Neural progenitor cell (in vitro differentiated cells): ENCODE measurements around the gene EDN3. TPM values are rescaled to one million over a fixed set of nuclear protein-coding genes. Genes with fewer than 3 reads are reported as not detected.
A peak's percentile ranks its signal among the peaks of the same experiment; 100 is the strongest.

Experiments used
- DNase-seq: peaks from one replicate; pipeline ENCODE4 v3.0.0-alpha.2; 2016; ENCODE audit warnings: low spot score
- H2AFZ ChIP-seq: fragments of 200-600 bp; sonication (generic); replicated peaks from 2 replicates; pipeline ENCODE4 v1.6.1; 2016; ENCODE audit warnings: antibody characterized with exemption
- H3F3A ChIP-seq: fragments of 200-600 bp; sonication (generic); 2 replicates; pipeline ENCODE4 v1.6.1; 2016; ENCODE audit warnings: antibody characterized with exemption, low read depth
- H3K27ac ChIP-seq: fragments of 200-600 bp; sonication (generic); 2 replicates; pipeline ENCODE4 v1.5.1; 2016; ENCODE audit warnings: mild to moderate bottlenecking
- H3K27me3 ChIP-seq: fragments of 200-600 bp; sonication (generic); 2 replicates; pipeline ENCODE4 v1.6.1; 2016; ENCODE audit warnings: mild to moderate bottlenecking, moderate library complexity
- H3K36me3 ChIP-seq: fragments of 200-600 bp; sonication (generic); 2 replicates; pipeline ENCODE4 v1.5.1; 2016
- H3K4me1 ChIP-seq: fragments of 200-600 bp; sonication (generic); 2 replicates; pipeline ENCODE4 v1.6.1; 2016; ENCODE audit warnings: mixed run types
- H3K4me2 ChIP-seq: fragments of 200-600 bp; sonication (generic); 2 replicates; pipeline ENCODE4 v1.6.1; 2016
- H3K4me3 ChIP-seq: fragments of 200-600 bp; sonication (generic); 2 replicates; pipeline ENCODE4 v1.5.1; 2016
- H3K79me2 ChIP-seq: fragments of 200-600 bp; sonication (generic); 2 replicates; pipeline ENCODE4 v1.6.1; 2016; ENCODE audit warnings: low read depth
- H3K9ac ChIP-seq: fragments of 200-600 bp; sonication (generic); 2 replicates; pipeline ENCODE4 v1.6.1; 2016
- H3K9me3 ChIP-seq: fragments of 200-600 bp; sonication (generic); 2 replicates; pipeline ENCODE4 v1.5.1; 2016; ENCODE audit warnings: low read depth
- H4K20me1 ChIP-seq: fragments of 200-600 bp; sonication (generic); 2 replicates; pipeline ENCODE4 v1.6.1; 2016; ENCODE audit warnings: low read depth
- H3K27ac Mint-ChIP-seq: 3 replicates; pipeline ENCODE4 v1.8.0; 2021; ENCODE audit warnings: mixed read lengths
- H3K27me3 Mint-ChIP-seq: 2 replicates; pipeline ENCODE4 v1.8.0; 2022; ENCODE audit warnings: low read depth, mild to moderate bottlenecking, inconsistent platforms, moderate library complexity, mixed read lengths; ENCODE audit not compliant: insufficient read depth
- H3K36me3 Mint-ChIP-seq: 3 replicates; pipeline ENCODE4 v1.8.0; 2021; ENCODE audit warnings: mixed read lengths
- H3K4me1 Mint-ChIP-seq: 3 replicates; pipeline ENCODE4 v1.8.0; 2021; ENCODE audit warnings: mixed read lengths
- H3K4me3 Mint-ChIP-seq: 3 replicates; pipeline ENCODE4 v1.8.0; 2021; ENCODE audit warnings: mild to moderate bottlenecking, moderate library complexity, mixed read lengths
- H3K9me3 Mint-ChIP-seq: 3 replicates; pipeline ENCODE4 v1.8.0; 2020; ENCODE audit warnings: mixed read lengths
- EZH2 ChIP-seq: fragments of 200-600 bp; sonication (generic); IDR thresholded peaks from 2 replicates; pipeline ENCODE4 v1.6.1; 2017; ENCODE audit warnings: antibody characterized with exemption, mild to moderate bottlenecking, moderate library complexity
- EZH2phosphoT487 ChIP-seq: fragments of 200-600 bp; sonication (generic); IDR thresholded peaks from 2 replicates; pipeline ENCODE4 v1.6.1; 2017; ENCODE audit warnings: antibody characterized with exemption
- total RNA-seq: library from RNA; depleted of rRNA; stranded (reverse); fragments of >200 nt; gene quantifications from 2 replicates; pipeline ENCODE4 v1.2.3, GENCODE V29; 2015; ENCODE audit warnings: low replicate concordance
- TF ChIP-seq, protein P1 (sequence below): fragments of 200-600 bp; sonication (generic); IDR thresholded peaks from 2 replicates; pipeline ENCODE4 v1.5.1; 2017; ENCODE audit warnings: antibody characterized with exemption, mild to moderate bottlenecking

EDN3 gene, protein sequence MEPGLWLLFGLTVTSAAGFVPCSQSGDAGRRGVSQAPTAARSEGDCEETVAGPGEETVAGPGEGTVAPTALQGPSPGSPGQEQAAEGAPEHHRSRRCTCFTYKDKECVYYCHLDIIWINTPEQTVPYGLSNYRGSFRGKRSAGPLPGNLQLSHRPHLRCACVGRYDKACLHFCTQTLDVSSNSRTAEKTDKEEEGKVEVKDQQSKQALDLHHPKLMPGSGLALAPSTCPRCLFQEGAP
- 0.28 TPM in 1 of 2 replicates, not detected in the other for total RNA-seq

DNA sequence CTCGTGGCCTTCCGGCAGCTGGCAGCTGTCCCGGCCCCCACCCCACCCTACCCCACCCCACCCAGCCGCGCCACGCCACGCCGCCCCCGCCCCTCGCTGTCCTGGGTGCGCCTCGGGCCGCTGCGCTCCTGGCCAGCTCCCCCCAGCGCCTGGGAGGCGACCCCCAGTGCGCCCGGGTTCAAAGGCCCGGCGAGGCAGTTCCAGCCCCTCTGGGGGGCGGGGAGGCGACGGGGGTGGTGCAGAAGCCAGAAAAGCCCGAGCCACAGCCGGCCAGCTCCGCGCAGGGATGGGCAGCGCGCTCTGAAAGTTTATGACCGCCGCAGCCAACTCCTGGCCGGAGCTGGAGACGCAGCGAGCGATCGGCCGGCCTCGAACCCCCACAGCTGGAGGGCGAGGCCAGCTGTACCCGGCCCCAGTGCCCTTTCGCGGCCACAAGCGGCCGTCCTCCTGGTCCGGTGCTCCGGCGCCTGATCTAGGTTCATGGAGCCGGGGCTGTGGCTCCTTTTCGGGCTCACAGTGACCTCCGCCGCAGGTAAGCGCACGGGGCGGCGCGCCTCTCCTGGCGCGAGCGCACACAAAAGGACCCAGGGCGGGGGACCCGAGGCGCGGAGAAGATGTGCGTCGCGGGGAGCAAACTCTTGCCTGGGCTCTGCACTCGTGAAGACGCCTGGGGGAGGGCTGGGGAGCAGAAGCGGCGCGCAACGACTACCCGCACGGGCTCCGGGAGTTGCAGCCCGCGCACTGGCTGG lies at the start of gene EDN3:
Gene EDN3, plus strand, starts transcription at position 279 of the 749 bp plus-strand sequence. Its CDS starts 202 bp downstream, at position 481.
- Mint-ChIP-seq H3K4me1 (peaks cover 3% of the 10 kb centered on the region), H3K36me3 (no peaks in the 10 kb centered on the region), H3K4me3 (peak within 1 kb of the TSS; percentile 18), H3K27ac (no peak within 1 kb of the TSS), H3K9me3 (no peaks in the 10 kb centered on the region), H3K27me3 (peaks cover 44% of the 10 kb centered on the region)
- no peak within 1 kb of the TSS for H3K9ac ChIP-seq
- TF ChIP-seq EZH2phosphoT487 (peak; percentile 91), EZH2 (peak; percentile 93)
- TF ChIP-seq, protein P1, sequence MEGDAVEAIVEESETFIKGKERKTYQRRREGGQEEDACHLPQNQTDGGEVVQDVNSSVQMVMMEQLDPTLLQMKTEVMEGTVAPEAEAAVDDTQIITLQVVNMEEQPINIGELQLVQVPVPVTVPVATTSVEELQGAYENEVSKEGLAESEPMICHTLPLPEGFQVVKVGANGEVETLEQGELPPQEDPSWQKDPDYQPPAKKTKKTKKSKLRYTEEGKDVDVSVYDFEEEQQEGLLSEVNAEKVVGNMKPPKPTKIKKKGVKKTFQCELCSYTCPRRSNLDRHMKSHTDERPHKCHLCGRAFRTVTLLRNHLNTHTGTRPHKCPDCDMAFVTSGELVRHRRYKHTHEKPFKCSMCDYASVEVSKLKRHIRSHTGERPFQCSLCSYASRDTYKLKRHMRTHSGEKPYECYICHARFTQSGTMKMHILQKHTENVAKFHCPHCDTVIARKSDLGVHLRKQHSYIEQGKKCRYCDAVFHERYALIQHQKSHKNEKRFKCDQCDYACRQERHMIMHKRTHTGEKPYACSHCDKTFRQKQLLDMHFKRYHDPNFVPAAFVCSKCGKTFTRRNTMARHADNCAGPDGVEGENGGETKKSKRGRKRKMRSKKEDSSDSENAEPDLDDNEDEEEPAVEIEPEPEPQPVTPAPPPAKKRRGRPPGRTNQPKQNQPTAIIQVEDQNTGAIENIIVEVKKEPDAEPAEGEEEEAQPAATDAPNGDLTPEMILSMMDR = no peak
- H3K4me2 ChIP-seq = peak within 1 kb of the TSS; percentile 95
- DNase-seq = peak; percentile 54
- H3K36me3 ChIP-seq = no peaks in the 10 kb centered on the region
- H3F3A ChIP-seq = no peaks in the 10 kb centered on the region
- H3K4me3 ChIP-seq = peak within 1 kb of the TSS; percentile 64
- peaks cover 19% of the 10 kb centered on the region for H3K4me1 ChIP-seq
- no peak within 1 kb of the TSS for H3K27ac ChIP-seq
- no peaks in the 10 kb centered on the region for H4K20me1 ChIP-seq
- no peaks in the 10 kb centered on the region for H3K79me2 ChIP-seq
- H3K27me3 ChIP-seq = peaks cover 95% of the 10 kb centered on the region
- no peaks in the 10 kb centered on the region for H3K9me3 ChIP-seq
- H2AFZ ChIP-seq = peak within 1 kb of the TSS; percentile 97

DNA sequence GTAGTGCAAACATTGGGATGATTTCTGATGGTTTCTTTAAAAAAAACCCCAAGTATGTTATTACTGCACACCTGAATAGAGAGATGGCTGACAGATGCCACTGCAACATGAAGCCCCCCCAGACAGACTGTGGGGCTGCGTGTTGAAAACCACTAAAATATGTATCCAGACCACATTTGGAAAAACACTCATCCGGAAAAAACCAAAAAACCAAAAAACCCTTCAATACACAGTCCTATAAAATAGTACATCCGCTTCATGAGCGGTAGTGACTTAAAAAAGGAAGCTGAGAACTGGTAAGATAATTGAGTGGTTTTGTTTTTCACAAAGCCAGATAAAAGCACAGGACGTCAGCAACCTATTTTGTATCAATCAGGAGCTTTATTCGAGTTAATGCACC lies 47.1 kb upstream of the EDN3 start:
- H3K27ac ChIP-seq = no peak overlapping the region
- no peaks in the 10 kb centered on the region for H4K20me1 ChIP-seq
- no peak overlapping the region for H3K9ac ChIP-seq
- peaks cover 20% of the 10 kb centered on the region for H3K4me1 ChIP-seq
- DNase-seq = no peak
- H3K4me3 ChIP-seq = no peak overlapping the region
- Mint-ChIP-seq H3K27me3 (peaks cover 8% of the 10 kb centered on the region), H3K4me3 (no peak overlapping the region), H3K27ac (no peak overlapping the region), H3K4me1 (peaks cover 14% of the 10 kb centered on the region), H3K36me3 (no peaks in the 10 kb centered on the region), H3K9me3 (peaks cover 2% of the 10 kb centered on the region)
- no peaks in the 10 kb centered on the region for H3K79me2 ChIP-seq
- H2AFZ ChIP-seq = no peak overlapping the region
- no peaks in the 10 kb centered on the region for H3K27me3 ChIP-seq
- no peaks in the 10 kb centered on the region for H3K36me3 ChIP-seq
- H3K4me2 ChIP-seq = no peak overlapping the region
- no peak for TF ChIP-seq EZH2phosphoT487
- TF ChIP-seq, protein P1 = no peak
- no peak for TF ChIP-seq EZH2
- no peaks in the 10 kb centered on the region for H3K9me3 ChIP-seq
- H3F3A ChIP-seq = no peaks in the 10 kb centered on the region

DNA sequence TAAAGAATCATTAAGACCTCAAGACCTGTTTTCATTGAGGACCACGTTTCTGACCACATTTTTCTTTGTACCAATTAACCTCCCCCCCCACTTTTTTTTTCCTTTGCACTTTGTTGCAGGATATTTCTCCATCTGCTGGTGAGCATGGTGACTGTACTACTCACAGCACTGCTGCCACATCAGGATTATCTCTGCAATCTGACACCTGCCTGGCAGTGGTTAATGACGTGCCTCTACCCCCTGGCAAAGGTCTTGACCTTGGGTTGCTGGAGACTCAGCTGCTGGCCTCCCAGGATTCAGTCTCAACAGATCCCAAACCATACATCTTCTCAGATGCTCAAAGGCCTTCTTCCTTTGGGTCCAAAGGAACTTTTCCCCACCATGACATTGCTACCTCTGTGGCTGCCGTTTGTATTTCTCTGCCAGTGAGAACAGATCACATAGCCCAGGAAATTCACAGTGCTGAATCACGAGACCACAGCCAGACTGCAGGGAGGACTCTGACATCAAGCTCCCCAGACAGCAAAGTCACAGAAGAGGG lies 46.6 kb upstream of the EDN3 start:
- H3K4me2 ChIP-seq = no peak overlapping the region
- no peaks in the 10 kb centered on the region for H3K27me3 ChIP-seq
- Mint-ChIP-seq H3K36me3 (no peaks in the 10 kb centered on the region), H3K9me3 (peaks cover 2% of the 10 kb centered on the region), H3K27ac (no peak overlapping the region), H3K27me3 (peaks cover 8% of the 10 kb centered on the region), H3K4me3 (no peak overlapping the region), H3K4me1 (peaks cover 10% of the 10 kb centered on the region)
- no peak overlapping the region for H3K27ac ChIP-seq
- no peaks in the 10 kb centered on the region for H3K9me3 ChIP-seq
- H3K4me3 ChIP-seq = no peak overlapping the region
- H2AFZ ChIP-seq = no peak overlapping the region
- peaks cover 15% of the 10 kb centered on the region for H3K4me1 ChIP-seq
- no peaks in the 10 kb centered on the region for H4K20me1 ChIP-seq
- no peaks in the 10 kb centered on the region for H3F3A ChIP-seq
- no peak overlapping the region for H3K9ac ChIP-seq
- peak; percentile 25 for DNase-seq
- TF ChIP-seq, protein P1 = no peak
- TF ChIP-seq EZH2phosphoT487 (no peak), EZH2 (no peak)
- H3K36me3 ChIP-seq = no peaks in the 10 kb centered on the region
- H3K79me2 ChIP-seq = no peaks in the 10 kb centered on the region
